OCI-LY1 (cell line): ENCODE measurements around the gene TNFRSF18.

ENCODE experiments used
- H2AFZ ChIP-seq: fragments of 200-600 bp; sonication (generic), shearing (Covaris generic); 2 replicates; pipeline ENCODE4 v1.6.0; 2014; ENCODE audit warnings: antibody characterized with exemption, mild to moderate bottlenecking, low read length
- H3F3A ChIP-seq: fragments of 200-600 bp; sonication (generic), shearing (Covaris generic); 2 replicates; pipeline ENCODE4 v1.6.0; 2014; ENCODE audit warnings: mild to moderate bottlenecking, antibody characterized with exemption, low read length, moderate library complexity; ENCODE audit not compliant: insufficient read depth
- H3K27ac ChIP-seq: fragments of 200-600 bp; sonication (generic); 2 replicates; pipeline ENCODE4 v1.5.1; 2014; ENCODE audit warnings: low read length, mixed run types, mild to moderate bottlenecking, low read depth; ENCODE audit not compliant: poor library complexity, severe bottlenecking
- H3K27me3 ChIP-seq: fragments of 200-600 bp; sonication (generic); 2 replicates; pipeline ENCODE4 v1.6.0; 2014; ENCODE audit warnings: antibody characterized with exemption, mild to moderate bottlenecking, low read length, moderate library complexity; ENCODE audit not compliant: insufficient read depth
- H3K36me3 ChIP-seq: fragments of 200-600 bp; sonication (generic); 2 replicates; pipeline ENCODE4 v1.6.1; 2014; ENCODE audit warnings: mild to moderate bottlenecking, antibody characterized with exemption, low read length, moderate library complexity, mixed read lengths; ENCODE audit not compliant: insufficient read depth
- H3K4me1 ChIP-seq: fragments of 200-600 bp; sonication (generic); 2 replicates; pipeline ENCODE4 v1.5.1; 2014; ENCODE audit warnings: mild to moderate bottlenecking, low read length, moderate library complexity; ENCODE audit not compliant: insufficient read depth, severe bottlenecking
- H3K4me2 ChIP-seq: fragments of 200-600 bp; sonication (generic), shearing (Covaris generic); 2 replicates; pipeline ENCODE4 v1.6.1; 2014; ENCODE audit warnings: low read length
- H3K4me3 ChIP-seq: fragments of 200-600 bp; sonication (generic); 2 replicates; pipeline ENCODE4 v1.5.1; 2014; ENCODE audit warnings: low read length, low read depth, mild to moderate bottlenecking, mixed read lengths; ENCODE audit not compliant: poor library complexity, severe bottlenecking
- H3K79me2 ChIP-seq: fragments of 200-600 bp; shearing (Covaris generic); 2 replicates; pipeline ENCODE4 v1.6.1; 2016; ENCODE audit warnings: mixed run types, low read length, mixed read lengths; ENCODE audit not compliant: insufficient read depth
- H3K9ac ChIP-seq: fragments of 200-600 bp; sonication (generic), shearing (Covaris generic); 2 replicates; pipeline ENCODE4 v1.6.1; 2014; ENCODE audit warnings: mild to moderate bottlenecking, low read length, mixed read lengths
- H3K9me2 ChIP-seq: fragments of 200-600 bp; sonication (generic), shearing (Covaris generic); 2 replicates; pipeline ENCODE4 v1.6.1; 2014; ENCODE audit warnings: low read depth, mild to moderate bottlenecking, low read length, mixed read lengths
- H3K9me3 ChIP-seq: fragments of 200-600 bp; shearing (Covaris generic); 2 replicates; pipeline ENCODE4 v1.6.1; 2014; ENCODE audit warnings: low read length, mixed read lengths
- H4K20me1 ChIP-seq: fragments of 200-600 bp; sonication (generic), shearing (Covaris generic); 2 replicates; pipeline ENCODE4 v1.6.0; 2016; ENCODE audit warnings: mild to moderate bottlenecking, low read length; ENCODE audit not compliant: insufficient read depth
- EZH2 ChIP-seq: fragments of 200-600 bp; sonication (generic), shearing (Covaris generic); IDR thresholded peaks from 2 replicates; pipeline ENCODE4 v1.8.0; 2017; ENCODE audit warnings: borderline replicate concordance, mixed run types, mild to moderate bottlenecking, antibody characterized with exemption, low read length, moderate library complexity, mixed read lengths
- TF ChIP-seq, protein P1 (sequence below): fragments of 200-600 bp; sonication (generic), shearing (Covaris generic); IDR thresholded peaks from 2 replicates; pipeline ENCODE4 v1.5.1; 2017; ENCODE audit warnings: mild to moderate bottlenecking, antibody characterized with exemption, low read length, moderate library complexity, mixed read lengths

Gene TNFRSF18

DNA sequence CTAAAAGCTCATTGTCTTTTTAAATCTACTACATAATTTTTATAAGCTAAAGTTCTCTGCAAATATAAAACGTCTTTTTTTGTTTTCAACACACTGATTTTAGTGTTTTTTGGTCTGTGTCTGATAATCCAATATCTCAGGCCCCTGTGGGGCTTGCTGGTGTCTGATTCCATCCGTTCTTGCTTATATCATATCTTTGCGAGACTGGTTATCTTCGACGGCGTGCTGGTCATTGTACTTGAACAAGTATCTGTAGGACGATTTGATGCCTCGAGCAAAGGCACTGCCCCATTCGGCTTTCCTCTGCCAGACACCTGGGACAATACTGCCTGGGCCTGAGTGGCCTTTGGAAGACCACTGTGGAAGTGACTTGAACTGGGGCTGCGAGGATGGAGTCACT lies 51.1 kb downstream of the TNFRSF18 start:
- Histone ChIP-seq H3K9ac (no peak overlapping the region), H3K9me2 (no peaks in the 10 kb centered on the region), H3F3A (no peaks in the 10 kb centered on the region), H3K4me1 (peaks cover 12% of the 10 kb centered on the region), H3K36me3 (no peaks in the 10 kb centered on the region), H3K79me2 (no peaks in the 10 kb centered on the region), H4K20me1 (no peaks in the 10 kb centered on the region), H3K27me3 (peaks cover 12% of the 10 kb centered on the region; the same call in 1 of the 2 replicates), H3K9me3 (0 out of 2 replicates have a peak, but pooled peaks cover 2% of the 10 kb centered on the region), H2AFZ (no peak overlapping the region), H3K27ac (no peak overlapping the region), H3K4me3 (no peak overlapping the region), H3K4me2 (no peak overlapping the region)
- TF ChIP-seq EZH2 = no peak
- TF ChIP-seq, protein P1, sequence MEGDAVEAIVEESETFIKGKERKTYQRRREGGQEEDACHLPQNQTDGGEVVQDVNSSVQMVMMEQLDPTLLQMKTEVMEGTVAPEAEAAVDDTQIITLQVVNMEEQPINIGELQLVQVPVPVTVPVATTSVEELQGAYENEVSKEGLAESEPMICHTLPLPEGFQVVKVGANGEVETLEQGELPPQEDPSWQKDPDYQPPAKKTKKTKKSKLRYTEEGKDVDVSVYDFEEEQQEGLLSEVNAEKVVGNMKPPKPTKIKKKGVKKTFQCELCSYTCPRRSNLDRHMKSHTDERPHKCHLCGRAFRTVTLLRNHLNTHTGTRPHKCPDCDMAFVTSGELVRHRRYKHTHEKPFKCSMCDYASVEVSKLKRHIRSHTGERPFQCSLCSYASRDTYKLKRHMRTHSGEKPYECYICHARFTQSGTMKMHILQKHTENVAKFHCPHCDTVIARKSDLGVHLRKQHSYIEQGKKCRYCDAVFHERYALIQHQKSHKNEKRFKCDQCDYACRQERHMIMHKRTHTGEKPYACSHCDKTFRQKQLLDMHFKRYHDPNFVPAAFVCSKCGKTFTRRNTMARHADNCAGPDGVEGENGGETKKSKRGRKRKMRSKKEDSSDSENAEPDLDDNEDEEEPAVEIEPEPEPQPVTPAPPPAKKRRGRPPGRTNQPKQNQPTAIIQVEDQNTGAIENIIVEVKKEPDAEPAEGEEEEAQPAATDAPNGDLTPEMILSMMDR = no peak

DNA sequence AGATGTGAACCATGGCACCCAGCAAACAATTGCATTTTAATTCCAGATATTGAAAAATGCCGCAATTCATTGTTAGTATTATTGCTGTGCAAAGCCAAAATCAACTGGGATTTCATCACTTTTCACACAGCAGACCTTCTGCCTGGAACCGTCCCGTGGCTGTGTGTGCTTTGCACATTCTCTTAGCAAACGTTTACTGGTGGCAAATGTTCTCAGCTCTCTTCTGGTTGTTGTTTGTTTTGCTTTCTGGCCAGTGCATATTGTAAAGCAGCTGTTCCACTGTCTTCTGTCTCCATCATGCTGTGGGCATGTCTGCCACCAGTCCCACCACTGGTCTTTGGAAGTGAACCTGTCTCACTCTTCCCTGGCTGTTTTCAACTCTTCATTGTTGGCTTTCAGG lies 52.5 kb downstream of the TNFRSF18 start:
- Histone ChIP-seq H2AFZ (no peak overlapping the region), H3K9me2 (no peaks in the 10 kb centered on the region), H3K27ac (no peak overlapping the region), H3K4me1 (peaks cover 12% of the 10 kb centered on the region), H3K4me3 (no peak overlapping the region), H3K9me3 (0 out of 2 replicates have a peak, but pooled peaks cover 2% of the 10 kb centered on the region), H4K20me1 (no peaks in the 10 kb centered on the region), H3F3A (no peaks in the 10 kb centered on the region), H3K4me2 (no peak overlapping the region), H3K79me2 (no peaks in the 10 kb centered on the region), H3K36me3 (no peaks in the 10 kb centered on the region), H3K9ac (no peak overlapping the region), H3K27me3 (0 out of 2 replicates have a peak, but pooled peaks cover 8% of the 10 kb centered on the region)
- TF ChIP-seq, protein P1 = no peak
